Activated naive CD4-positive, alpha-beta T cell treated with anti-CD3 and anti-CD28 coated beads for 36 hours (primary cell): ENCODE measurements around the gene RTKN. TPM values are rescaled to one million over a fixed set of nuclear protein-coding genes. Genes with fewer than 3 reads are reported as not detected.
"Not testable (repeated sequence)": the region's sequence is repeated elsewhere in the genome, so short reads cannot be mapped to it uniquely, and the experiment has no call there.

Experiments
- CTCF ChIA-PET: fragments of 350-600 bp; sonication (Branson Sonifier 250); formaldehyde crosslinking; loops from one replicate; lab custom pipeline; 2021; ENCODE audit warnings: antibody characterized with exemption; lab: Charles Lee
- DNase-seq: peaks from one replicate; pipeline ENCODE4 v3.0.0-alpha.2; 2020
- H3K27ac Mint-ChIP-seq: one replicate; pipeline ENCODE4 v1.8.0; 2021; ENCODE audit warnings: mild to moderate bottlenecking, mixed read lengths
- H3K27me3 Mint-ChIP-seq: one replicate; pipeline ENCODE4 v1.8.0; 2021; ENCODE audit warnings: low read depth, mixed read lengths
- H3K36me3 Mint-ChIP-seq: one replicate; pipeline ENCODE4 v1.8.0; 2021; ENCODE audit warnings: low read depth, mixed read lengths
- H3K4me1 Mint-ChIP-seq: one replicate; pipeline ENCODE4 v1.8.0; 2021; ENCODE audit warnings: low read depth, mixed read lengths
- H3K4me3 Mint-ChIP-seq: one replicate; pipeline ENCODE4 v1.8.0; 2021; ENCODE audit warnings: mild to moderate bottlenecking, moderate library complexity, mixed read lengths
- H3K9me3 Mint-ChIP-seq: one replicate; pipeline ENCODE4 v1.8.0; 2021; ENCODE audit warnings: mixed read lengths
- intact Hi-C: fragments of 100-400 bp; cut with micrococcal nuclease; formaldehyde crosslinking; loops from one replicate; pipeline ENCODE4 v1.15.1; 2023
- total RNA-seq, 2 experiments: library from RNA; stranded (reverse); gene quantifications; one replicate each; pipeline ENCODE4 v1.2.3, GENCODE V29; 2021

The RTKN gene
- total RNA-seq, 2 experiments from 2014 or later: 0.95 to 1.6 TPM

- no peak for DNase-seq
- peak overlapping the region; percentile 98 for H3K27ac Mint-ChIP-seq
- intact Hi-C loops: loop anchor here (1.0 kb wide), 3 partner anchors 10 to 19 kb away; partner anchors contain the start of genes TTC31 and WBP1
These were observed 31.2 kb upstream of the RTKN start for GRCh38 chr2:74472945-74473258.

DNA sequence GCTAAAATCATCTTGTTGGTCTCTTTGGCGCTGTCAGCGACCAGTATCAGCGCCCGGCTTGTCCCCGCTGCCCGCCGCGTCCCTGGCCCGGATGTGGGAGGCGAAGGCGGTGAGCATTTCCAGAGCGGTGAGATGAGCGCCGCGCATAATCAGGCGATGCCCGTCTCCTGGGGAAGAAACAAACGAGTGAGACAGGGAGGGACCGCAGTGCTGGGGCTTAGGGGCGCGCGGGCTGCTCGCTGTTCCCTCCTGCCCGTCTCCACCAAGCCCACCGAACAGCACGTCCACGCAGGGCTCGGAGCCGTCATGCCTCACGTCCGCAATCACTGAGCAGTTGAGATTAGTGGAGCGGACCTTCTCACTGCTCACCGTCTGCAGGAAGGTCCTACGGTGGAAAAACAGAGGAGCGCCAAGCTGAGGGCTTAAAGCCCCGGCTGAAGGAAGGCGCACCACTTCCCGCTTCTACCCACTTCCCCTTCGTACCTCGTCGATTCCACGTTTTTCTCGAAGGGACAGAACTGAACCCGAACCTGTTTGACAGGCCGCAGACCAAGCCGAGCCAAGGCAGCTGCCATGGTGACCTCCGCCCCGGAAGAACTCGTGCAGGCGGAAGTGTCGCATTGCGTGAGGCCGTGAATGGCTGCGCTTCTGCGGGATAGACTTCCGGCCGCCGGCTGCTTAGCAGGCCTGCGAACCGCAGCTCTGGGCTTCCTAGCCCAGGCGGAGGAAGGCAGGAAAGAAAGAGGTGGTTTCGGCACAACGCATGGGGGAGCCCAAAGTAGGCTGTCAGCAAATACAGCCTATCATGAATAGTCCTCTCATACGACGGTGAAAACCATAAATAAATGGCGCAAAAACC lies 30.6 kb upstream of the RTKN start, which contains the start of gene MRPL53:
Gene MRPL53, minus strand, starts transcription at position 595 of the 859 bp plus-strand sequence. Its CDS starts 20 bp downstream, at position 575.
- Mint-ChIP-seq H3K9me3 (no peaks in the 10 kb centered on the region), H3K27me3 (no peaks in the 10 kb centered on the region)

More at GRCh38 chr2:74472945-74473258, 31.2 kb upstream of the RTKN start:
- H3K4me1 Mint-ChIP-seq: peaks cover 20% of the 10 kb centered on the region
- CTCF ChIA-PET: interaction anchor here (1.0 to 2.9 kb wide), 4 partner anchors 9 to 143 kb away, joined by 3 to 31 read pairs (median 4); partner anchors contain the start of genes CCDC142 and TTC31
- H3K4me3 Mint-ChIP-seq: peak overlapping the region; percentile 98
- no peaks in the 10 kb centered on the region for H3K9me3 Mint-ChIP-seq
- H3K36me3 Mint-ChIP-seq: peaks cover 18% of the 10 kb centered on the region
- no peaks in the 10 kb centered on the region for H3K27me3 Mint-ChIP-seq

DNA sequence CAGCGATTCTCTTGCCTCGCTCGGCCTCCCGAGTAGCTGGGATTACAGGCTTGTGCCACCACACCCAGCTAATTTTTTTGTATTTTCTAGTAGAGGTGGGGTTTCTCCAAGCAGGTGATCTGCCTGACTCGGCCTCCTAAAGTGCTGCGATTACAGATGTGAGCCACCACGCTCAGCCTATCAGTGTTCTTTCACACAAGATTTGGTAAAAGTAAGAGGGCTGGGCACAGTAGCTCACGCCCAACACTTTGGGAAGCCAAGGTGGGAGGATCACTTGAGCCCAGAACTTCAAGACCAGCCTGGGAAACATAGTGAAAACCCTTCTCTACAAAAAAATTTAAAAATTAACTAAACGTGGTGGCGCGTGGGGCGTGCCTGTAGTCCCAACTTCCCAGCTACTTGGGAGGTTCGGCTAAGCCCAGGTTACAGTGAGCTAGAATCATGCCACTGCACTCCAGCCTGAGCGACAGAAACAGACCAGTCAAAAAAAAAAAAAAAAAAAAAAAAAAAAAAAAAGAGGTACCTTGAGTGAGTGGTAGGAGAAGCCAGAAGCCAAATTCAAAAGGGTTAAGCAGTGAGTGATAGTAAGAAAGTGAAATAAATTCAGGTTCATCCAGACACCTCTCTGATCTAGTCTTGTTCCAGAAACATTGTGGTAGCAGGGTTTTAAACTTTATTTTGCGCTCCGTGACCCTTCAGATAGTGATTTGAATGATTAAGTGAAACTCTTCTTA lies 29.8 kb upstream of the RTKN start:
- peaks cover 18% of the 10 kb centered on the region for H3K36me3 Mint-ChIP-seq
- intact Hi-C loops: loop anchor here (1.0 kb wide), 3 partner anchors 12 to 17 kb away; partner anchors contain the start of genes TTC31 and WBP1
- CTCF ChIA-PET: interaction anchor here (0.6 to 2.9 kb wide), 3 partner anchors 9 to 624 kb away, joined by 3 to 31 read pairs (median 3); partner anchors contain the start of genes CCDC142 and TTC31

More for the DNA sequence above, 30.6 kb upstream of the RTKN start, which contains the start of gene MRPL53:
- H3K4me3 Mint-ChIP-seq: peak within 1 kb of the TSS; percentile 98
- intact Hi-C loops: loop anchor here (1.0 kb wide), 3 partner anchors 11 to 18 kb away; partner anchors contain the start of genes TTC31 and WBP1
- CTCF ChIA-PET: interaction anchor here (0.6 to 2.9 kb wide), 5 partner anchors 9 to 624 kb away, joined by 3 to 31 read pairs (median 3); partner anchors contain the start of genes CCDC142 and TTC31
- DNase-seq: peak; percentile 97
- peaks cover 20% of the 10 kb centered on the region for H3K4me1 Mint-ChIP-seq
- peaks cover 18% of the 10 kb centered on the region for H3K36me3 Mint-ChIP-seq
- peak within 1 kb of the TSS; percentile 98 for H3K27ac Mint-ChIP-seq

DNA sequence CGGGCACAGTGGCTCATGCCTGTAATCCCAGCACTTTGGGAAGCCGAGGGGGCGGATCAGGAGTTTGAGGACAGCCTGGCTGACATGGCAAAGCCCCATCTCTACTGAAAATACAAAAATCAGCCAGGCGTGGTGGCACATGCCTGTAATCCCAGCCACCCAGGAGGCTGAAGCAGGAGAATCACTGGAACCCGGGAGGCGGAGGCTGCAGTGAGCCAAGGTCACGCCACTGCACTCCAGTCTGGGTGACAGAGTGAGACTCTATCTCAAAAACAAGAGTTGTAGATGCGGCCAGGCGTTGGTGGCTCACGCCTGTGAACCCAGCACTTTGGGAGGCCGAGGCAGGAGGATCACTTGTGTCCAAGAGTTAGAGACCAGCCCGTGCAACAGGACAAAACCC lies 29.0 kb upstream of the RTKN start:
- intact Hi-C loops, H3K9me3 Mint-ChIP-seq, H3K27me3 Mint-ChIP-seq, DNase-seq: not testable (repeated sequence)
- Mint-ChIP-seq H3K4me3 (peak overlapping the region; percentile 49), H3K27ac (peak overlapping the region; percentile 33), H3K36me3 (peaks cover 18% of the 10 kb centered on the region), H3K4me1 (peaks cover 24% of the 10 kb centered on the region)
- CTCF ChIA-PET: interaction anchor here (2.9 kb wide), 1 partner anchor 12 kb away, joined by 31 read pairs; the partner anchor contains the start of genes CCDC142 and TTC31

More for the DNA sequence above, 29.8 kb upstream of the RTKN start:
- no peak for DNase-seq
- Mint-ChIP-seq H3K4me1 (peaks cover 20% of the 10 kb centered on the region), H3K4me3 (peak overlapping the region; percentile 98), H3K9me3 (no peaks in the 10 kb centered on the region), H3K27me3 (no peaks in the 10 kb centered on the region), H3K27ac (peak overlapping the region; percentile 98)

- Mint-ChIP-seq H3K27me3 (no peaks in the 10 kb centered on the region), H3K9me3 (no peaks in the 10 kb centered on the region), H3K4me1 (peaks cover 24% of the 10 kb centered on the region), H3K36me3 (peaks cover 2% of the 10 kb centered on the region), H3K27ac (peak overlapping the region; percentile 75), H3K4me3 (peak overlapping the region; percentile 99)
- CTCF ChIA-PET: interaction anchor here (1.0 kb wide), 1 partner anchor 125 kb away, joined by 3 read pairs; no protein-coding TSS in a partner anchor
- intact Hi-C loops: no loop called here
- no peak for DNase-seq
These were observed 22.7 kb upstream of the RTKN start for GRCh38 chr2:74464406-74464805.

- peaks cover 26% of the 10 kb centered on the region for H3K4me1 Mint-ChIP-seq
- H3K27me3 Mint-ChIP-seq: no peaks in the 10 kb centered on the region
- peaks cover 2% of the 10 kb centered on the region for H3K36me3 Mint-ChIP-seq
- no peaks in the 10 kb centered on the region for H3K9me3 Mint-ChIP-seq
- DNase-seq: no peak
- no peak overlapping the region for H3K27ac Mint-ChIP-seq
- H3K4me3 Mint-ChIP-seq: no peak overlapping the region
- intact Hi-C loops: no loop called here
- CTCF ChIA-PET: interaction anchor here (0.6 to 1.5 kb wide), 2 partner anchors 10 to 17 kb away, joined by 3 read pairs; partner anchors contain the start of gene MRPL53
These were observed 21.0 kb upstream of the RTKN start for GRCh38 chr2:74462786-74463105.

DNA sequence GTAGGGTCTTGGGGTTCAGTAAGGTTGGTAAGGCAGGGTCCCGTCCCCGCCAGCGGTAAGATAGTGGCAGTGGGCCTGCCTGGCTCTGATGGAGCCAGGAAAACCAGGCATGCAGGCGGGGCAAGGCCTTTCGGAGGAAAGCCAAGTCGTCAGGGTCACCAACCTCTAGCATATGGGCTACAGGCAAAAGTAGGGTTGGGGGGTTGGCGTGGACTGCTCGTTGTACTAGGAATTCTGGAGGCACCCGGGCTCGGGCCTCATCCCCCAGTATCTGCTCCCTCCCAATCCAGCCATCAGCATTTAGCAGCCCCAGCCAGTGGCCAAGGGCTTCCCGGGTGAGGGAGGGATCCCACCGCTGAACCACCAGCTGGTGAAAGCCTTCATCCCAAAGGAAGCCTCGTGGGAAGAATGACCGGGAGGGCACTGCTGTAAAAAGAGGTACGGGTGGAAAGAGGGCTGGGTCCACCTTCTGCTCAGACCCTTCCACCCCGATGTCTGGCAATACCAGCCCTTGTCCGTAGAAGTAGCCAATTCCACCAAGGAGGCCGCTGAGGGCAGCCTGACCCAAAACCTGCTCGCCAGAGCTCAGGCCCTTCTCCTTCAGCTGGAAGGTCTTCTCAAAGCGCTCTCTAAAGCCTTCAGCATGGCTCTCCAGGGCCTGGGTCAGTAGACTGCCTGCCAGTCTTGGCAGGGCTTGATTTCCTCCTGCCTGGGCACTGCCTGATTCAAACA lies 20.5 kb upstream of the RTKN start:
- H3K9me3 Mint-ChIP-seq: no peaks in the 10 kb centered on the region
- no peak overlapping the region for H3K27ac Mint-ChIP-seq
- no peak for DNase-seq
- no peaks in the 10 kb centered on the region for H3K27me3 Mint-ChIP-seq
- H3K36me3 Mint-ChIP-seq: peaks cover 4% of the 10 kb centered on the region
- no peak overlapping the region for H3K4me3 Mint-ChIP-seq
- intact Hi-C loops: no loop called here
- peaks cover 27% of the 10 kb centered on the region for H3K4me1 Mint-ChIP-seq
- CTCF ChIA-PET: interaction anchor here (0.6 to 1.9 kb wide), 4 partner anchors 10 to 126 kb away, joined by 3 to 7 read pairs (median 3); partner anchors contain the start of genes CCDC142, MRPL53 and TTC31

- no peak overlapping the region for H3K27ac Mint-ChIP-seq
- H3K27me3 Mint-ChIP-seq: no peaks in the 10 kb centered on the region
- CTCF ChIA-PET: interaction anchor here (0.7 to 1.9 kb wide), 2 partner anchors 21 to 126 kb away, joined by 3 to 7 read pairs; partner anchors contain the start of genes CCDC142 and TTC31
- peaks cover 35% of the 10 kb centered on the region for H3K4me1 Mint-ChIP-seq
- no peaks in the 10 kb centered on the region for H3K9me3 Mint-ChIP-seq
- H3K4me3 Mint-ChIP-seq: no peak overlapping the region
- DNase-seq: no peak
- intact Hi-C loops: no loop called here
- peaks cover 6% of the 10 kb centered on the region for H3K36me3 Mint-ChIP-seq
These were observed 19.7 kb upstream of the RTKN start for GRCh38 chr2:74461187-74462053.

DNA sequence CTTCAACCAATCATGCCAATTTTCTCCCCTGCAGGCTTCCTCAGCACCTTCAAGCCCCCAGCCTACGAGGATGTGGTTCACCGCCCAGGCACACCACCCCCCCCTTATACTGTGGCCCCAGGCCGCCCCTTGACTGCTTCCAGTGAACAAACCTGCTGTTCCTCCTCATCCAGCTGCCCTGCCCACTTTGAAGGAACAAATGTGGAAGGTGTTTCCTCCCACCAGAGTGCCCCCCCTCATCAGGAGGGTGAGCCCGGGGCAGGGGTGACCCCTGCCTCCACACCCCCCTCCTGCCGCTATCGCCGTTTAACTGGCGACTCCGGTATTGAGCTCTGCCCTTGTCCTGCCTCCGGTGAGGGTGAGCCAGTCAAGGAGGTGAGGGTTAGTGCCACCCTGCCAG lies 18.4 kb upstream of the RTKN start:
- intact Hi-C loops, H3K27me3 Mint-ChIP-seq, H3K9me3 Mint-ChIP-seq, DNase-seq, H3K36me3 Mint-ChIP-seq: not testable (repeated sequence)
- peaks cover 41% of the 10 kb centered on the region for H3K4me1 Mint-ChIP-seq
- CTCF ChIA-PET: interaction anchor here (1.9 kb wide), 1 partner anchor 22 kb away, joined by 7 read pairs; the partner anchor contains the start of genes CCDC142 and TTC31
- H3K27ac Mint-ChIP-seq: peak overlapping the region; percentile 56
- peak overlapping the region; percentile 92 for H3K4me3 Mint-ChIP-seq

DNA sequence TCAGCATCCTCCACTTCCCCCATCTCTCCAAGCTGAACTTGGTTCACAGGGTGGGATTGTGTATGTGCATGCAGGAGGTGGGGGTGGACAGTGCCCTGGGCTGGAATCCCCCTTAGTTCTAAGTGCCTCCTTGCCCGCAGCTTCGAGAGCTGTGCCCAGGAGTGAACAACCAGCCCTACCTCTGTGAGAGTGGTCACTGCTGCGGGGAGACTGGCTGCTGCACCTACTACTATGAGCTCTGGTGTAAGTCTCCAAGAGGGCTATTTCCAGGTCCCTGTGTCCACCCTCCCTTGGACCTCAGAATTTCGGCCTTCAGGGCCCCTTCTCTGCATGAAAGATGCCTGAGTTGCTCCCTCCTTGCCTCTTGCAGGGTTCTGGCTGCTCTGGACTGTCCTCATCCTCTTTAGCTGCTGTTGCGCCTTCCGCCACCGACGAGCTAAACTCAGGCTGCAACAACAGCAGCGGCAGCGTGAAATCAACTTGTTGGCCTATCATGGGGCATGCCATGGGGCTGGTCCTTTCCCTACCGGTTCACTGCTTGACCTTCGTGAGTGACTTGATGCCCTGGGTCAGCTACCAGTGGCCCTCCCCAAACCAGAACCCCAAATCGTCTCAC lies 17.9 kb upstream of the RTKN start:
- intact Hi-C loops: loop anchor here (2.0 to 10.0 kb wide), 7 partner anchors 207 to 1345 kb away; partner anchors contain the start of genes CCT7, DGUOK, MTHFD2 and PRADC1
- Mint-ChIP-seq H3K27ac (peak overlapping the region; percentile 28), H3K4me1 (peaks cover 45% of the 10 kb centered on the region), H3K4me3 (peak overlapping the region; percentile 92)
- DNase-seq, H3K36me3 Mint-ChIP-seq, H3K9me3 Mint-ChIP-seq, H3K27me3 Mint-ChIP-seq, CTCF ChIA-PET: not testable (repeated sequence)
